Measurements from ENCODE around the gene ATP8B4. TPM values are rescaled to one million over a fixed set of nuclear protein-coding genes. Genes with fewer than 3 reads are reported as not detected.
"Not testable (repeated sequence)": the region's sequence is repeated elsewhere in the genome, so short reads cannot be mapped to it uniquely, and the experiment has no call there.

Gene ATP8B4
- total RNA-seq, 4 donors from 2014 or later: 34.9 to 124 (median 78.8) TPM

DNA sequence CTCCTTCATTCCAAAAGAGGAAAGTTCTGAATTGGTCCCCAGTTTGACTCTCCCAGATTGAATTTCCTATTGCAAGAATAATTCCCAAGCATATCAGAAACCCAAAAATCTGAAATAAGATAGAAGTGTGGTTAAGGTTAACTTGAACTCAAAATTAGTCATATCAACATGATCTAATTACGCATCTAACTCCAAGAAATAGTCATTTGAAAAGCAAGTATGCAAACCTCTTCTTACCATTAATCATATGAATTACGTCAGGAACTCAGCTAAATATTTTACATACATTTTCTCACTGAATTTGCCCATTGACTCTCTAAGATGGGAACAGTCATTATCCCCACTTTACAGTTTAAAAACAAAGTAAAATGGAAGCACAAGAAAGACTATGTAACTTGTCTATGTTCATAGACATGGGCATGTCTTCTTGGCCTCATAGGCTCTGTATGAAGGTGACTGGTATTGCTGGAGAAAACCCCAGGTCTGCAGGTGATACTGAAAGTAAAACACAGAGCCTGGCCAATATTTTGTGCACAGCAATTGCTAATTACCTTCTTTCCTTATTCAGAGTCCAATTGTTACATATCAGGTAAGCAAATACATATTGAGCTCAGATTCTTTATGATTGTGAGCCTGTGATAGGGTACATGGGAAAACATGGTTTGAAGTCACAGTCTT, 139.2 kb downstream of the ATP8B4 start:
- Histone ChIP-seq H3K27me3 (no peaks in the 10 kb centered on the region), H3K4me1 (no peaks in the 10 kb centered on the region), H3K27ac (no peak overlapping the region), H3K4me3 (no peak overlapping the region), H3K9me3 (no peaks in the 10 kb centered on the region), H3K36me3 (no peaks in the 10 kb centered on the region)
- intact Hi-C loops (cut with DNase I; ENCODE audit: low total_unique reads): no loop called here
- no peak for DNase-seq
- TF ChIP-seq POLR2A (IDR thresholded peaks at IDR 0.05): no peak
- no peak for TF ChIP-seq CTCF (IDR thresholded peaks at IDR 0.05)

DNA sequence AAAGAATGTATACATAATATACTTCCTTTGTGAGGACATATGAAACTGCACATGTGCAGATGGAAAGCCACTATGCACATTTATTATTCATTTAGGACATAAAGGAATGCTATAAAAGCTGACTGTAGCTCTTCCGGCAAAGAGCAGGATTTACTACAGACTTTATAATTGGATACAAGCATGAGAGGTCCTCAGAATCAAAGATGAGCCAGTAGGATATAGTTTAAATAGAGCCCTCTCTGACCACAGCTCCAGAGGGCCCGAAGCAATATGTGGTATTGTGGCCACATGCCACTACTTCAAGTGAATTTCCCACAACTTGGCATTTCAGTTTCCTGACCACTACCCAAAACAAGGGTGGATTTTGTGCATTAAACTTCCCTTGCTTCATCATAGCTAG, 140.9 kb downstream of the ATP8B4 start:
- H3K9me3 ChIP-seq: no peaks in the 10 kb centered on the region
- H3K4me3 ChIP-seq: no peak overlapping the region
- no peaks in the 10 kb centered on the region for H3K36me3 ChIP-seq
- no peak for DNase-seq
- intact Hi-C loops (cut with DNase I; ENCODE audit: low total_unique reads): no loop called here
- H3K27me3 ChIP-seq: no peaks in the 10 kb centered on the region
- H3K4me1 ChIP-seq: no peaks in the 10 kb centered on the region
- H3K27ac ChIP-seq: no peak overlapping the region
- TF ChIP-seq POLR2A (IDR thresholded peaks at IDR 0.05) (no peak), CTCF (IDR thresholded peaks at IDR 0.05) (no peak)

GRCh38 chr15:49977306-49977705, 141.7 kb downstream of the ATP8B4 start:
- no peak overlapping the region for H3K27ac ChIP-seq
- no peak overlapping the region for H3K4me3 ChIP-seq
- no peaks in the 10 kb centered on the region for H3K4me1 ChIP-seq
- no peak for DNase-seq
- H3K9me3 ChIP-seq: no peaks in the 10 kb centered on the region
- no peaks in the 10 kb centered on the region for H3K27me3 ChIP-seq
- intact Hi-C loops (cut with DNase I; ENCODE audit: low total_unique reads): no loop called here
- TF ChIP-seq CTCF (IDR thresholded peaks at IDR 0.05) (no peak), POLR2A (IDR thresholded peaks at IDR 0.05) (no peak)
- no peaks in the 10 kb centered on the region for H3K36me3 ChIP-seq

DNA sequence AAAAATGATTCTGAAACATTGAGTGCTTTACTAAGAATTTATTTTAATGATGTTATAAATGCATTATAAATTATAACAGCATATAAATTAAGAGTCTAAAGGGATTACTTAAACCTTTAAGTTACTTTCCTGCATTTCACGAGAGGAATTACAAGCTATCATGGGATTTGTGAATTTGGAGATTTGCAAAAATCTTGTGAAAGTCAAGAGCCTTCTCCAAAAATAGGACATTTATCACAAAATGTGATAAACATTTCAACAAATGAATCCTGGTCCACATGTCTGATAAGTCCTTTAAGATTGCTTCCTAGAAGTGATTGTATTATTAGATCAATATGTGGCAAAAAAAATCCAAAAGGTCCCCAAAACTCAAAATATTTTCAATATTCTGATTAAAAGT, 154.5 kb downstream of the ATP8B4 start:
- H3K27ac ChIP-seq: peak overlapping the region; percentile 10 to 17
- no peak overlapping the region for H3K4me3 ChIP-seq
- intact Hi-C loops (cut with DNase I; ENCODE audit: low total_unique reads): no loop called here
- TF ChIP-seq POLR2A (IDR thresholded peaks at IDR 0.05) (no peak), CTCF (IDR thresholded peaks at IDR 0.05) (no peak)
- H3K27me3 ChIP-seq: no peaks in the 10 kb centered on the region
- no peaks in the 10 kb centered on the region for H3K36me3 ChIP-seq
- H3K4me1 ChIP-seq: peaks cover 0 to 5% of the 10 kb centered on the region in 2 donors
- peaks cover 0 to 10% of the 10 kb centered on the region in 2 donors for H3K9me3 ChIP-seq
- no peak for DNase-seq

DNA sequence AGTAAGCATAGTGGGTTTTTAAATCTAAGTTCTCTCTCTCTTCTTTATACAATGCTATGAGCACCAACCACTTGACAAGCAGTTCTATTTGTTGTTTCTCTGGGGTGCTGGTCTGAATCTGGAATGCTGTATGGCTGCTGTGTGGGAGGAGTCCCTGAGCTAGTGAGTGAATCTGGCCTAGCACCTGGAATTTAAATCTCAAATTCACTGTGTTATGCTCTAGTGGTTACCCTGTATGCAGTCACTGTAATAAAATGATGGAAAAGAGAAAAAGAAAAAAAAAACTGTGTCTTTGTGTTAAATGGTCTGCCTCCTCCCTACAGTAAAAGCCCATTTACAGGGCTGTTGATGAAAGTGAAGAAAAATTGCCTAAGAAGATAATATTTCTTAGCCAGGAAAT, 155.0 kb downstream of the ATP8B4 start:
- H3K36me3 ChIP-seq: no peaks in the 10 kb centered on the region
- H3K9me3 ChIP-seq: peaks cover 0 to 15% of the 10 kb centered on the region in 2 donors
- no peaks in the 10 kb centered on the region for H3K27me3 ChIP-seq
- H3K4me1 ChIP-seq: peaks cover 0 to 5% of the 10 kb centered on the region in 2 donors
- no peak for DNase-seq
- TF ChIP-seq CTCF (IDR thresholded peaks at IDR 0.05): no peak
- no peak for TF ChIP-seq POLR2A (IDR thresholded peaks at IDR 0.05)
- H3K4me3 ChIP-seq: no peak overlapping the region
- intact Hi-C loops (cut with DNase I; ENCODE audit: low total_unique reads): no loop called here
- H3K27ac ChIP-seq: peak overlapping the region; percentile 29 to 31

- H3K36me3 ChIP-seq; H3K4me1 ChIP-seq; H3K4me3 ChIP-seq; intact Hi-C loops (cut with DNase I; ENCODE audit: low total_unique reads); H3K27me3 ChIP-seq; DNase-seq: not testable (repeated sequence)
- H3K9me3 ChIP-seq: peaks cover 0 to 11% of the 10 kb centered on the region in 2 donors
- peak overlapping the region; percentile 4 to 29 for H3K27ac ChIP-seq
These were observed 155.8 kb downstream of the ATP8B4 start for GRCh38 chr15:49963033-49963772.

All from uterus (tissue), 4 donors.